NCI-H2107 treated with DMSO at 0.1 percent for 48 hours (cell line): ENCODE measurements around the gene ANKRD44.

Experiments used
- DNase-seq: peaks from one replicate; lab custom pipeline; 2025; ENCODE audit not compliant: unreplicated experiment; lab: John Stamatoyannopoulos, UW

ANKRD44 gene

GRCh38 chr2:197152451-197153228, 157.9 kb downstream of the ANKRD44 start:
- DNase-seq = no peak

GRCh38 chr2:197149546-197149945, 161.0 kb downstream of the ANKRD44 start:
- DNase-seq = no peak

- no peak for DNase-seq
Measured at GRCh38 chr2:197148401-197148800, 162.2 kb downstream of the ANKRD44 start.

GRCh38 chr2:197147942-197148341, 162.6 kb downstream of the ANKRD44 start:
- no peak for DNase-seq

- no peak for DNase-seq
Measured at GRCh38 chr2:197146995-197147394, 163.6 kb downstream of the ANKRD44 start.

- DNase-seq = no peak
Measured at GRCh38 chr2:197145471-197146056, 165.0 kb downstream of the ANKRD44 start.

GRCh38 chr2:197144183-197144582, 166.4 kb downstream of the ANKRD44 start:
- DNase-seq = no peak

- DNase-seq = no peak
Measured at GRCh38 chr2:197141702-197142473, 168.7 kb downstream of the ANKRD44 start.

GRCh38 chr2:197140045-197140444, 170.5 kb downstream of the ANKRD44 start:
- DNase-seq = no peak

- no peak for DNase-seq
Measured at GRCh38 chr2:197138506-197138905, 172.1 kb downstream of the ANKRD44 start.

- DNase-seq = no peak
Measured at GRCh38 chr2:197137826-197138477, 172.6 kb downstream of the ANKRD44 start.

- DNase-seq = no peak
Measured at GRCh38 chr2:197137231-197137630, 173.3 kb downstream of the ANKRD44 start.

GRCh38 chr2:197136452-197136851, 174.1 kb downstream of the ANKRD44 start:
- no peak for DNase-seq

GRCh38 chr2:197135806-197136205, 174.8 kb downstream of the ANKRD44 start:
- DNase-seq = no peak

GRCh38 chr2:197134206-197134605, 176.4 kb downstream of the ANKRD44 start:
- no peak for DNase-seq

- DNase-seq = no peak
Measured at GRCh38 chr2:197131558-197131855, 179.1 kb downstream of the ANKRD44 start.

- no peak for DNase-seq
Measured at GRCh38 chr2:197130318-197130717, 180.3 kb downstream of the ANKRD44 start.

- no peak for DNase-seq
Measured at GRCh38 chr2:197128897-197129296, 181.7 kb downstream of the ANKRD44 start.

GRCh38 chr2:197128126-197128525, 182.5 kb downstream of the ANKRD44 start:
- no peak for DNase-seq

GRCh38 chr2:197126630-197127352, 183.8 kb downstream of the ANKRD44 start:
- no peak for DNase-seq
